ENCODE measurements around the gene KAT7.

GRCh38 chr17:49825645-49826044 lies 37.2 kb downstream of the KAT7 start:
- TF ChIP-seq CTCF (IDR thresholded peaks at IDR 0.05 in 4 of 5, conservative IDR thresholded peaks at IDR 0.05 in 1 of 5) (no peak), POLR2A (IDR thresholded peaks at IDR 0.05) (no peak)

All from gastrocnemius medialis (tissue), 4 donors.